GM18907 (cell line): ENCODE results near the gene GBP4.
"Not testable (repeated sequence)": the region's sequence is repeated elsewhere in the genome, so short reads cannot be mapped to it uniquely, and the experiment has no call there.

Experiments
- ATAC-seq: cut with Tn5 transposase; IDR thresholded peaks from one replicate; pipeline ENCODE4 v1.9.1; 2021; ENCODE audit warnings: mild to moderate bottlenecking, moderate library complexity; ENCODE audit not compliant: unreplicated experiment

GBP4 gene

GRCh38 chr1:89198491-89199072, at the start of gene GBP4:
Gene GBP4, minus strand, starts transcription at chr1:89198942. Its CDS starts 108 bp downstream, at chr1:89198834.
- peak; percentile 65 for ATAC-seq

- no peak for ATAC-seq
These were observed 44.3 kb upstream of the GBP4 start for GRCh38 chr1:89243046-89243445.

- no peak for ATAC-seq
These were observed 22.6 kb upstream of the GBP4 start for GRCh38 chr1:89221341-89221740.

GRCh38 chr1:89219851-89220250, 21.1 kb upstream of the GBP4 start:
- not testable (repeated sequence) for ATAC-seq

GRCh38 chr1:89218941-89219340, 20.2 kb upstream of the GBP4 start:
- not testable (repeated sequence) for ATAC-seq

GRCh38 chr1:89213347-89213746, 14.6 kb upstream of the GBP4 start:
- no peak for ATAC-seq

- ATAC-seq = no peak
These were observed 12.4 kb upstream of the GBP4 start for GRCh38 chr1:89211035-89211634.

GRCh38 chr1:89206373-89206772, 7.6 kb upstream of the GBP4 start:
- no peak for ATAC-seq

- no peak for ATAC-seq
These were observed 4.4 kb upstream of the GBP4 start for GRCh38 chr1:89203166-89203565.

- ATAC-seq = peak; percentile 85
These were observed 2.5 kb upstream of the GBP4 start for GRCh38 chr1:89201106-89201794.

GRCh38 chr1:89200663-89201062, 1.9 kb upstream of the GBP4 start:
- ATAC-seq = peak; percentile 9

- ATAC-seq = no peak
These were observed 836 bp upstream of the GBP4 start for GRCh38 chr1:89199525-89200031.

- ATAC-seq = no peak
These were observed 661 bp downstream of the GBP4 start for GRCh38 chr1:89198081-89198480.

GRCh38 chr1:89195476-89195875, 3.3 kb downstream of the GBP4 start:
- ATAC-seq = no peak

- no peak for ATAC-seq
These were observed 7.4 kb downstream of the GBP4 start for GRCh38 chr1:89191314-89191713.

GRCh38 chr1:89190017-89190416, 8.7 kb downstream of the GBP4 start:
- no peak for ATAC-seq

GRCh38 chr1:89179343-89179742, 19.4 kb downstream of the GBP4 start:
- ATAC-seq = no peak

- ATAC-seq = no peak
These were observed 21.8 kb downstream of the GBP4 start for GRCh38 chr1:89176971-89177370.

- no peak for ATAC-seq
These were observed 23.0 kb downstream of the GBP4 start, which contains the start of gene GBP7 for GRCh38 chr1:89175601-89176256. Gene GBP7, minus strand, starts transcription at chr1:89176003. Its CDS starts 4,068 bp downstream, at chr1:89171935.

- no peak for ATAC-seq
These were observed 24.3 kb downstream of the GBP4 start for GRCh38 chr1:89174491-89174890.

GRCh38 chr1:89172468-89173143, 26.1 kb downstream of the GBP4 start:
- no peak for ATAC-seq
